Activated CD8-positive, alpha-beta T cell treated with anti-CD3 and anti-CD28 coated beads for 36 hours (primary cell): ENCODE measurements around the gene MATN1. TPM values are rescaled to one million over a fixed set of nuclear protein-coding genes. Genes with fewer than 3 reads are reported as not detected.

Source experiments
- ATAC-seq: fragments of 200-7000 bp; cut with Tn5 transposase; one replicate; pipeline ENCODE4 v1.10.0; 2021; ENCODE audit warnings: mild to moderate bottlenecking, moderate library complexity
- CTCF ChIA-PET: fragments of 350-600 bp; sonication (Branson Sonifier 250); formaldehyde crosslinking; loops from one replicate; lab custom pipeline; 2021; ENCODE audit warnings: antibody characterized with exemption; lab: Charles Lee
- POLR2A ChIA-PET: fragments of 350-600 bp; sonication (Branson Sonifier 250); formaldehyde crosslinking; loops from one replicate; lab custom pipeline; 2021; ENCODE audit warnings: antibody characterized with exemption; lab: Charles Lee
- DNase-seq: peaks from one replicate; pipeline ENCODE4 v3.0.0-alpha.2; 2020
- H3K27ac Mint-ChIP-seq: one replicate; pipeline ENCODE4 v1.8.0; 2021; ENCODE audit warnings: mild to moderate bottlenecking, mixed read lengths
- H3K27me3 Mint-ChIP-seq: one replicate; pipeline ENCODE4 v1.8.0; 2021; ENCODE audit warnings: mixed read lengths
- H3K36me3 Mint-ChIP-seq: one replicate; pipeline ENCODE4 v1.8.0; 2021; ENCODE audit warnings: low read depth, mixed read lengths
- H3K4me1 Mint-ChIP-seq: one replicate; pipeline ENCODE4 v1.8.0; 2021; ENCODE audit warnings: low read depth, mixed read lengths
- H3K4me3 Mint-ChIP-seq: one replicate; pipeline ENCODE4 v1.8.0; 2021; ENCODE audit warnings: mild to moderate bottlenecking, moderate library complexity, mixed read lengths
- H3K9me3 Mint-ChIP-seq: one replicate; pipeline ENCODE4 v1.8.0; 2021; ENCODE audit warnings: mixed read lengths
- CTCF ChIP-seq: fragments of 200-600 bp; IDR thresholded peaks from one replicate; pipeline ENCODE4 v1.8.0; 2022; ENCODE audit warnings: antibody characterized with exemption, mild to moderate bottlenecking
- intact Hi-C: fragments of 100-400 bp; cut with micrococcal nuclease; formaldehyde crosslinking; loops from one replicate; pipeline ENCODE4 v1.10.0; 2022
- total RNA-seq, 2 experiments: library from RNA; stranded (reverse); gene quantifications; one replicate each; pipeline ENCODE4 v1.2.3, GENCODE V29; 2021

The MATN1 gene
- total RNA-seq, 2 experiments from 2014 or later: 0.45 to 1.4 TPM

DNA sequence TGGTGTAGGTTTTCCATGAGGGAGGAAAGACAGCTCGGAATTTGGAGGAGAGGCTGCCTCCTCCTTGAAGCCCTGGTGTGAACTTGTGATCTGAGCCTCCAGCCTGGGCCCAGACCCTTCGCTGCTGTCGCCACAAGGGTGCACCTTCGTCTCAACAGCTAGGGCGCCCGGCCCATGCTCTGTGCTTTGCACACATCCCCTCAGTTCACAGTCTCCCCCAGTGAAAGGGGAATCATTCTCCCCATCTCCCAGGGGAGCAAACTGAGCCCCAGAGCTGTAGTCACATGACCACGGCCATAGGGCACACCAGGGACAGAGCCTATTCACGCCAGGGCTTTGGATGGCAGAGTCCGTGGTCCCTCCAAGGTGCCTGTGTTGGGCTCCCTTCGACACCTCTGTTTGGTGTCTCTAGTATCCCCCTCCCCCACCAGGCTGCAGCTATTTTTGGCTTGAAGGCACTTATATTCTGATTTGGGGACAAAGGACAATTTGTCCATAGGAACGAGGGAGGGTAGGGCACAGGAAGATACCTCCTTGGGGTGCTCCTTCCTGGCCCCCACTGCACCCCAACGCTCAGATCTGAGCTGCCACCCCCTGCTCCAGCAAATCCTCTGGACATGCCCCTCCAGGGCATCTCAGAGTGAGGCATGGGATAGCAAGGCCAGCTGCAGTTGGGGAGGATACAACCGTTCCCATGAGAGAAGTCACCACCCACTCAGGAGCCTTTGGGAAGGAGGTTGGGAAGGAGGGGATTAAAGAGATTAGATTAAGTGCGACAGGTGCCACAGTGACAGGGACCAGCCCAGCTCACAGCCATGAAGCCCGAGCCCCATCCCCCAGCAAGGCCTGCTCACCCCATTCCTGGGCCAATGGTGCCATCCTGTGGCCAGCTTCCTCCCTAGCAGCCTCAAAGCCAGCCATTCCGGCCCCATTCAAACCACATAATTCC, 15.7 kb downstream of the MATN1 start:
- POLR2A ChIA-PET: interaction anchor here (0.9 kb wide), 1 partner anchor 11 kb away, joined by 3 read pairs; no protein-coding TSS in a partner anchor
- Mint-ChIP-seq H3K27me3 (peaks cover 1% of the 10 kb centered on the region), H3K27ac (no peak overlapping the region), H3K36me3 (no peaks in the 10 kb centered on the region), H3K4me1 (no peaks in the 10 kb centered on the region), H3K4me3 (no peak overlapping the region), H3K9me3 (no peaks in the 10 kb centered on the region)
- ATAC-seq (peak; percentile 95), DNase-seq (peak; percentile 71)
- TF ChIP-seq CTCF: peak; percentile 78
- CTCF ChIA-PET: interaction anchor here (0.6 to 1.7 kb wide), 10 partner anchors 7 to 465 kb away, joined by 3 to 8 read pairs (median 5); no protein-coding TSS in a partner anchor
- intact Hi-C loops: no loop called here

GRCh38 chr1:30706528-30706927, 16.9 kb downstream of the MATN1 start:
- H3K27ac Mint-ChIP-seq: no peak overlapping the region
- CTCF ChIA-PET: interaction anchor here (1.4 kb wide), 1 partner anchor 9 kb away, joined by 3 read pairs; no protein-coding TSS in a partner anchor
- ATAC-seq: no peak

DNA sequence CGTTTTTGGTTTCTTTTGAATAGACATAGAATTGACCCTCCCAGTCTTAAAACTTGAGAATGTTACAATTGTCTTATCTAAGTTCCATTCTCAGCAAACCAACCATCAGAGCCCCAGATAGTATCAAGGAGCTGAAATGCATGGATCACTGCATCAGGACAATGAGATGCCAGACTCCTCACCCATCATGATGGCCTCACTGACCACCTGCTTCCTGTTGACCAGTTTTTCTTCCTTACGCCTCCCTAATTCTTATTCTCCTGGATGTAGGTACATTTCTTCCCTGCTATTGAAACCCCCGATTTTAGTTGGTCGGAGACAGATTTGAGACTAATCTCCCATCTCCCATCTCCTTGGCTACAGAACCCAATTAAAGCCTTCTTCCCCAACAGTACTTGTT, 17.7 kb downstream of the MATN1 start:
- Mint-ChIP-seq H3K4me3 (no peak overlapping the region), H3K27me3 (peaks cover 1% of the 10 kb centered on the region), H3K9me3 (no peaks in the 10 kb centered on the region), H3K4me1 (no peaks in the 10 kb centered on the region), H3K27ac (no peak overlapping the region), H3K36me3 (no peaks in the 10 kb centered on the region)
- intact Hi-C loops: no loop called here
- TF ChIP-seq CTCF: no peak
- ATAC-seq: no peak
- ChIA-PET CTCF (no interaction called here), POLR2A (no interaction called here)
- DNase-seq: no peak

More at GRCh38 chr1:30706528-30706927, 16.9 kb downstream of the MATN1 start:
- intact Hi-C loops: no loop called here
- POLR2A ChIA-PET: no interaction called here
- H3K36me3 Mint-ChIP-seq: no peaks in the 10 kb centered on the region
- TF ChIP-seq CTCF: no peak
- H3K27me3 Mint-ChIP-seq: peaks cover 1% of the 10 kb centered on the region
- no peak for DNase-seq
- no peaks in the 10 kb centered on the region for H3K9me3 Mint-ChIP-seq
- no peaks in the 10 kb centered on the region for H3K4me1 Mint-ChIP-seq
- no peak overlapping the region for H3K4me3 Mint-ChIP-seq

DNA sequence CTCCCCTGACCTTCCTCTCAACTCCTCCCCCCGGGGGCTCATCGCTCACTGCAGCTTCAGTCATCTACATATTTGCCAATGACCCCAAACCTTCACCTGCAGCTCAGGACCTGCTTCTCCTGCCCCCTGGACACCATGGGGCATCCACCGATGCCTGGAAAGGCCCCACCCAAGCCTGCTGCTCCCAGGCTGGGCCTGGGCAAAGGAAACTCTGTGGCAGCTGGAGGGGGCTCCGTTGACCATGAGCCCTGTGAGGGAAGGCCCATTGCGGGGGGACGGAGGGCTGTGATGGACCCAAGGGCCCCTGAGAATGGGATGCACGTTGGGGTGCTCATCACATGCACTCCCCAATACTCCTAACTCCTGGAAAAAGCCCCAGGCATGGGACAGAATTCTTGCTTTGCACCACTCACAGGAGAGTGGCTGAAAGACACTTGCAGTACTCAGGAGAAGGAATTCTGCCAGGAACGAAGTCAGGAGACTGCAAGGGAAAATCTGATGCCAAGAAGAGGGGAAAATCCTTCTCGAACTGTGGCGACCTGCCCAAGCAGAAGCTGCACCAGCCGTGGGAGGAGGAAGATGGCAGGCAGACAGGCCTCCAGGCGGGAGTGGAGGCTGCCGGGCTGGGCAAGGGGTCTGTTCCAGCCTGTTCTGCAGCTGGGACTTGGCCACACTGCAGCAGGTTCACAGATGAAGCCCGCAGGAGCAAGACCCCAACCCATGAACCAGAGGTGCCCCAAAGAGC, 18.4 kb downstream of the MATN1 start:
- CTCF ChIA-PET: no interaction called here
- Mint-ChIP-seq H3K27me3 (peaks cover 1% of the 10 kb centered on the region), H3K4me1 (no peaks in the 10 kb centered on the region), H3K27ac (no peak overlapping the region), H3K36me3 (no peaks in the 10 kb centered on the region), H3K9me3 (no peaks in the 10 kb centered on the region), H3K4me3 (no peak overlapping the region)
- intact Hi-C loops: no loop called here
- DNase-seq (no peak), ATAC-seq (no peak)
- TF ChIP-seq CTCF: no peak
- POLR2A ChIA-PET: no interaction called here
